Endothelial cell of umbilical vein (primary cell): ENCODE measurements around the gene ST8SIA2. TPM values are rescaled to one million over a fixed set of nuclear protein-coding genes. Genes with fewer than 3 reads are reported as not detected.

Experiments used
- BruUV-seq: library from RNA; stranded (reverse); fragments of 400-500 nt; replicated peaks from 2 replicates; lab custom pipeline; 2021; lab: Mats Ljungman, UMichigan
- CTCF ChIA-PET: fragments of 300-600, 350-600 bp; sonication (Branson Sonifier 250); formaldehyde crosslinking; loops from one replicate; lab custom pipeline; 2021; ENCODE audit warnings: antibody characterized with exemption, inconsistent platforms; lab: Charles Lee
- POLR2A ChIA-PET: fragments of 300-600, 350-600 bp; sonication (Branson Sonifier 250); formaldehyde crosslinking; loops from one replicate; lab custom pipeline; 2021; ENCODE audit warnings: antibody characterized with exemption, inconsistent platforms; lab: Charles Lee
- DNase-seq: peaks from one replicate; pipeline ENCODE4 v3.0.0-alpha.2; 2011; ENCODE audit warnings: low read depth, low spot score
- FAIRE-seq: peaks from 2 replicates; lab custom pipeline; 2011; peaks lifted over from hg19 to GRCh38; lab: Jason Lieb, UNC
- H2AFZ ChIP-seq: 2 replicates; pipeline ENCODE4 v1.6.0; 2012; ENCODE audit warnings: low read depth, low read length, control low read depth, inconsistent platforms
- H3K27ac ChIP-seq: 2 replicates; pipeline ENCODE4 v1.5.1; 2011; ENCODE audit warnings: low read depth, mild to moderate bottlenecking, control low read depth, low read length, moderate library complexity; ENCODE audit not compliant: insufficient read depth
- H3K27me3 ChIP-seq, 2 experiments: 2 replicates each; pipeline versions ENCODE4 v1.6.0 to v1.6.1; 2011; ENCODE audit warnings: low read length in 2 of 2, mixed read lengths in 1 of 2; ENCODE audit not compliant: control insufficient read depth in 2 of 2, insufficient read depth in 2 of 2
- H3K36me3 ChIP-seq, 2 experiments: 2 replicates in 1 of 2; 3 replicates in 1 of 2; pipeline ENCODE4 v1.5.1; 2011; ENCODE audit warnings: low read length in 2 of 2, mild to moderate bottlenecking in 1 of 2, moderate library complexity in 1 of 2; ENCODE audit not compliant: control insufficient read depth in 2 of 2, insufficient read depth in 2 of 2; ENCODE audit errors: extremely low read depth in 1 of 2
- H3K4me1 ChIP-seq: 3 replicates; pipeline ENCODE4 v1.5.1; 2011; ENCODE audit warnings: mild to moderate bottlenecking, low read length; ENCODE audit not compliant: control insufficient read depth, insufficient read depth; ENCODE audit errors: extremely low read depth
- H3K4me2 ChIP-seq: 2 replicates; pipeline ENCODE4 v1.6.1; 2011; ENCODE audit warnings: low read length, control low read depth, mixed read lengths; ENCODE audit not compliant: insufficient read depth
- H3K4me3 ChIP-seq, 3 experiments: fragments of 200-600 bp in 1 of 3; sonication (generic), shearing (Covaris generic) in 1 of 3; replicated peaks in 1 of 3; 2 replicates each; pipeline ENCODE4 v1.5.1; 2011 to 2016; ENCODE audit warnings: control low read depth in 3 of 3, low read length in 3 of 3, mild to moderate bottlenecking in 2 of 3, inconsistent platforms in 1 of 3, low read depth in 1 of 3, moderate library complexity in 1 of 3; ENCODE audit not compliant: insufficient read depth in 1 of 3
- H3K79me2 ChIP-seq: 2 replicates; pipeline ENCODE4 v1.6.0; 2012; ENCODE audit warnings: low read length, inconsistent platforms; ENCODE audit not compliant: control insufficient read depth, insufficient read depth
- H3K9ac ChIP-seq: replicated peaks from 2 replicates; pipeline ENCODE3; 2011; ENCODE audit warnings: low read length, control low read depth; ENCODE audit not compliant: insufficient read depth; ENCODE audit errors: extremely low read depth
- H3K9me1 ChIP-seq: replicated peaks from 3 replicates; pipeline ENCODE4 v1.6.0; 2011; ENCODE audit warnings: mild to moderate bottlenecking, low read length; ENCODE audit not compliant: control insufficient read depth, insufficient read depth; ENCODE audit errors: extremely low read depth
- H3K9me3 ChIP-seq: replicated peaks from 2 replicates; pipeline ENCODE4 v1.5.1; 2012; ENCODE audit warnings: low read length, inconsistent platforms; ENCODE audit not compliant: control insufficient read depth, insufficient read depth
- H4K20me1 ChIP-seq: replicated peaks from 2 replicates; pipeline ENCODE3; 2011; ENCODE audit warnings: mild to moderate bottlenecking, low read length; ENCODE audit not compliant: control insufficient read depth, insufficient read depth; ENCODE audit errors: extremely low read depth
- EZH2 ChIP-seq: IDR thresholded peaks from 2 replicates; pipeline ENCODE4 v1.6.1; 2012; ENCODE audit warnings: borderline replicate concordance, low read depth, mild to moderate bottlenecking, moderate library complexity, low read length, inconsistent platforms; ENCODE audit not compliant: severe bottlenecking
- FOS ChIP-seq: IDR thresholded peaks from 2 replicates; pipeline ENCODE4 v1.6.1; 2011; ENCODE audit warnings: mild to moderate bottlenecking, low read length, moderate library complexity, borderline replicate concordance; ENCODE audit not compliant: insufficient read depth
- GATA2 ChIP-seq: IDR thresholded peaks from 2 replicates; pipeline ENCODE4 v1.7.0; 2011; ENCODE audit warnings: low read depth, mild to moderate bottlenecking, moderate library complexity, mixed read lengths, low read length; ENCODE audit not compliant: insufficient read length, insufficient read depth
- JUN ChIP-seq: IDR thresholded peaks from 2 replicates; pipeline ENCODE4 v1.6.1; 2011; ENCODE audit warnings: borderline replicate concordance, low read depth; ENCODE audit not compliant: insufficient read length, insufficient read depth
- MYC ChIP-seq: IDR thresholded peaks from one replicate; pipeline ENCODE4 v1.6.1; 2011; ENCODE audit warnings: mild to moderate bottlenecking, low read depth, low read length
- POLR2A ChIP-seq: IDR thresholded peaks from 2 replicates; pipeline ENCODE4 v1.6.1; 2012; ENCODE audit warnings: low read depth, mild to moderate bottlenecking, control low read depth, low read length
- POLR2AphosphoS5 ChIP-seq: IDR thresholded peaks from 2 replicates; pipeline ENCODE4 v1.6.1; 2012; ENCODE audit warnings: low read depth, mild to moderate bottlenecking, control low read depth, low read length, moderate library complexity; ENCODE audit not compliant: insufficient read depth
- dilution Hi-C: fragments of 300-500 bp; cut with MboI; formaldehyde crosslinking; loops from one replicate; pipeline ENCODE4 v1.15.0; 2019; ENCODE audit warnings: low sequenced_read_pairs; ENCODE audit not compliant: extremely low pct_ligation_motif_present
- intact Hi-C: fragments of 100-400 bp; cut with micrococcal nuclease; formaldehyde crosslinking; loops from one replicate; pipeline ENCODE4 v1.10.0; 2022
- polyA plus RNA-seq, 4 experiments: library from polyadenylated mRNA; depleted of rRNA in 3 of 4; stranded (reverse) in 3 of 4; unstranded in 1 of 4; fragments of >200 nt; gene quantifications; 2 replicates each; pipeline versions ENCODE4 v1.2.1 to v1.2.3, GENCODE V29; 2011 to 2012; ENCODE audit warnings: missing spikeins in 1 of 4
- total RNA-seq: library from RNA; stranded (reverse); gene quantifications from 2 replicates; pipeline ENCODE4 v1.2.3, GENCODE V29; 2021
- TF ChIP-seq, protein P1 (sequence below): IDR thresholded peaks from 2 replicates; pipeline ENCODE4 v1.6.1; 2011; ENCODE audit not compliant: insufficient read depth, insufficient read length
- TF ChIP-seq, protein P2 (sequence below), 2 donors: IDR thresholded peaks; 1 replicate in 1 of 2; 2 replicates in 1 of 2; pipeline ENCODE4 v1.5.1; 2011; ENCODE audit warnings: low read length in 2 of 2, mild to moderate bottlenecking in 2 of 2, moderate library complexity in 2 of 2, control low read depth in 1 of 2, inconsistent platforms in 1 of 2, low read depth in 1 of 2; ENCODE audit not compliant: insufficient read depth in 1 of 2; ENCODE audit errors: extremely low read depth in 1 of 2

The ST8SIA2 gene
- total and polyA plus RNA-seq, 2 donors (not counting 3 experiments of a cell fraction or from before 2014, with no cell fraction given): 0.35 to 0.46 TPM

DNA sequence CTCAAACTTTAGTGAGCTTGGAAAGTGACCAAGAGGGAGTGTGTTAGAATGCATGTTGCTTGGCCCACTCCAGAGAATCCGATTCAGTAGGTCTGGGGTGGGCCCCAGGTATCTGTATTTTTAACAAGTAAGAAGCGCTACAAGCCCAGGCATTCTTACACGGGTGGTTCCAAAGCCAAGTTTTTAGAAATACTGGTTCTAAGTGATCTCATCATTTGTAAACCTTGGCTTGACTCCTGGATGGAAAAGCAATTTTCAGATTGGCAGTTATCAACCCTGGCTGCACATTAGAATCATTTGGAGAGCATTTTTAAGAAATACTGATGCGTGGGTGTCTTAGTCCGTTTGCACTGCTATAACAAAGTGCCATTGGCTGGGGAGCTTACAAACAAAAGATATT lies 27.3 kb upstream of the ST8SIA2 start:
- TF ChIP-seq FOS (no peak), EZH2 (no peak), JUN (no peak), POLR2AphosphoS5 (no peak), GATA2 (no peak), POLR2A (no peak), MYC (no peak)
- TF ChIP-seq, protein P1, sequence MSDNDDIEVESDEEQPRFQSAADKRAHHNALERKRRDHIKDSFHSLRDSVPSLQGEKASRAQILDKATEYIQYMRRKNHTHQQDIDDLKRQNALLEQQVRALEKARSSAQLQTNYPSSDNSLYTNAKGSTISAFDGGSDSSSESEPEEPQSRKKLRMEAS: no peak
- TF ChIP-seq, protein P2, sequence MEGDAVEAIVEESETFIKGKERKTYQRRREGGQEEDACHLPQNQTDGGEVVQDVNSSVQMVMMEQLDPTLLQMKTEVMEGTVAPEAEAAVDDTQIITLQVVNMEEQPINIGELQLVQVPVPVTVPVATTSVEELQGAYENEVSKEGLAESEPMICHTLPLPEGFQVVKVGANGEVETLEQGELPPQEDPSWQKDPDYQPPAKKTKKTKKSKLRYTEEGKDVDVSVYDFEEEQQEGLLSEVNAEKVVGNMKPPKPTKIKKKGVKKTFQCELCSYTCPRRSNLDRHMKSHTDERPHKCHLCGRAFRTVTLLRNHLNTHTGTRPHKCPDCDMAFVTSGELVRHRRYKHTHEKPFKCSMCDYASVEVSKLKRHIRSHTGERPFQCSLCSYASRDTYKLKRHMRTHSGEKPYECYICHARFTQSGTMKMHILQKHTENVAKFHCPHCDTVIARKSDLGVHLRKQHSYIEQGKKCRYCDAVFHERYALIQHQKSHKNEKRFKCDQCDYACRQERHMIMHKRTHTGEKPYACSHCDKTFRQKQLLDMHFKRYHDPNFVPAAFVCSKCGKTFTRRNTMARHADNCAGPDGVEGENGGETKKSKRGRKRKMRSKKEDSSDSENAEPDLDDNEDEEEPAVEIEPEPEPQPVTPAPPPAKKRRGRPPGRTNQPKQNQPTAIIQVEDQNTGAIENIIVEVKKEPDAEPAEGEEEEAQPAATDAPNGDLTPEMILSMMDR (IDR thresholded peaks at IDR 0.05; ENCODE audit: extremely low read depth in 1 of 2, insufficient read depth in 1 of 2, low read depth in 1 of 2, low read length in 2 of 2): no peak
- H3K4me1 ChIP-seq: no peaks in the 10 kb centered on the region
- DNase-seq: no peak
- H2AFZ ChIP-seq: no peak overlapping the region
- no peak overlapping the region for H3K27ac ChIP-seq
- no peaks in the 10 kb centered on the region for H3K27me3 ChIP-seq
- BruUV-seq: no TSS peak
- no peak for FAIRE-seq
- H3K36me3 ChIP-seq: no peaks in the 10 kb centered on the region
- H3K9me1 ChIP-seq: no peaks in the 10 kb centered on the region
- no peaks in the 10 kb centered on the region for H3K79me2 ChIP-seq
- ChIA-PET CTCF (no interaction called here), POLR2A (no interaction called here)
- H3K4me3 ChIP-seq: no peak overlapping the region
- H3K4me2 ChIP-seq: no peak overlapping the region
- dilution Hi-C loops: no loop called here
- intact Hi-C loops: no loop called here
- no peak overlapping the region for H3K9ac ChIP-seq
- no peaks in the 10 kb centered on the region for H4K20me1 ChIP-seq
- H3K9me3 ChIP-seq: no peaks in the 10 kb centered on the region
